Umbilical cord (tissue), 1 donor: ENCODE measurements around the gene OR52N2. TPM values are rescaled to one million over a fixed set of nuclear protein-coding genes. Genes with fewer than 3 reads are reported as not detected.

Experiments used
- total RNA-seq: library from RNA; depleted of rRNA; stranded (reverse); fragments of >200 nt; gene quantifications from one replicate; pipeline ENCODE4 v1.2.3, GENCODE V29; 2014; ENCODE audit warnings: low replicate concordance; ENCODE audit not compliant: insufficient read depth

Gene OR52N2
- total RNA-seq, 1 donor from 2014 or later, result not detected

Other genes starting within 250 kb of the OR52N2 start
- not detected for gene OR52B6, start 228.0 kb upstream of the OR52N2 start, total RNA-seq
- gene TRIM6, start 212.3 kb upstream of the OR52N2 start, total RNA-seq, result 4.1 TPM
- gene TRIM34, start 183.9 kb upstream of the OR52N2 start, total RNA-seq, result 10.1 TPM
- 22.9 TPM for gene TRIM5, start 123.8 kb upstream of the OR52N2 start, total RNA-seq
- gene TRIM22, start 119.1 kb upstream of the OR52N2 start, total RNA-seq, result 67.7 TPM
- not detected for gene OR56B1, start 72.5 kb upstream of the OR52N2 start, total RNA-seq
- gene OR52N4, start 54.7 kb upstream of the OR52N2 start, total RNA-seq, result 1.9 TPM
- gene OR52N5, start 25.6 kb upstream of the OR52N2 start, total RNA-seq, result 0.72 TPM
- gene OR52N1, start 17.7 kb upstream of the OR52N2 start, total RNA-seq, result 0.96 TPM
- not detected for gene OR52E6, start 33.0 kb downstream of the OR52N2 start, total RNA-seq
- gene OR52E8, start 48.8 kb downstream of the OR52N2 start, total RNA-seq, result 1.9 TPM
- 4.6 TPM for gene OR52E4, start 71.7 kb downstream of the OR52N2 start, total RNA-seq
- 0.96 TPM for gene OR52E5, start 84.3 kb downstream of the OR52N2 start, total RNA-seq
- gene OR56A3, start 133.3 kb downstream of the OR52N2 start, total RNA-seq, result 2.6 TPM
- 5.5 TPM for gene OR56A5, start 159.6 kb downstream of the OR52N2 start, total RNA-seq
- gene OR52L1, start 178.1 kb downstream of the OR52N2 start, total RNA-seq, result 3.4 TPM
- gene OR56A4, start 198.0 kb downstream of the OR52N2 start, total RNA-seq, result 2.4 TPM
- 2.2 TPM for gene OR56A1, start 221.8 kb downstream of the OR52N2 start, total RNA-seq